AG09309 (cell line): ENCODE data around the gene CEP131.

Source experiments
- DNase-seq: peaks from one replicate; pipeline ENCODE4 v3.0.0-alpha.2; 2010; ENCODE audit warnings: low read depth
- H3K4me3 ChIP-seq: 2 replicates; pipeline ENCODE4 v1.5.1; 2011; ENCODE audit warnings: mild to moderate bottlenecking, low read depth, low read length, moderate library complexity; ENCODE audit not compliant: control insufficient read depth
- TF ChIP-seq, protein P1 (sequence below): IDR thresholded peaks from 2 replicates; pipeline ENCODE4 v1.5.1; 2011; ENCODE audit warnings: mild to moderate bottlenecking, low read depth, low read length, inconsistent platforms; ENCODE audit not compliant: insufficient read depth, control insufficient read depth; ENCODE audit errors: missing control alignments

Gene CEP131

DNA sequence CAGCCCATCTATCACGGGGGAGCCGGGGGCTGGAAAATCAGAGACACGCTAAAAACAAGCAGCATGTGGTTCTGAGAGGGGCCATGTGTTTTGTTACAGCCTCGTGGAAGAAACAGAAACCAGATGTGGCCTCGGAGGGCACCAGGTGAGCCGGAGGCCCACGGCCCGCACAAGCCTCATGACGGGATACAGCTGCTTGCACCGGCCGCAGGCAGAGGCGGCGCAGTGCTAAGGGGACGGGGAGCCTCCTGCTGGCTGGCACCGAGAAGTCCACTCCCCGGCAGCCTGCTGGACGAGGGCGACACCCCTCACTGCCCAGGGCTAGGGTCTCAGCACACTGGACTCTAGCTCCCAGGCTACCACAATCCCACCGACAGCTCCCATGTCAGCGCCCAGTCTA, 35.5 kb upstream of the CEP131 start:
- no peak overlapping the region for H3K4me3 ChIP-seq
- TF ChIP-seq, protein P1, sequence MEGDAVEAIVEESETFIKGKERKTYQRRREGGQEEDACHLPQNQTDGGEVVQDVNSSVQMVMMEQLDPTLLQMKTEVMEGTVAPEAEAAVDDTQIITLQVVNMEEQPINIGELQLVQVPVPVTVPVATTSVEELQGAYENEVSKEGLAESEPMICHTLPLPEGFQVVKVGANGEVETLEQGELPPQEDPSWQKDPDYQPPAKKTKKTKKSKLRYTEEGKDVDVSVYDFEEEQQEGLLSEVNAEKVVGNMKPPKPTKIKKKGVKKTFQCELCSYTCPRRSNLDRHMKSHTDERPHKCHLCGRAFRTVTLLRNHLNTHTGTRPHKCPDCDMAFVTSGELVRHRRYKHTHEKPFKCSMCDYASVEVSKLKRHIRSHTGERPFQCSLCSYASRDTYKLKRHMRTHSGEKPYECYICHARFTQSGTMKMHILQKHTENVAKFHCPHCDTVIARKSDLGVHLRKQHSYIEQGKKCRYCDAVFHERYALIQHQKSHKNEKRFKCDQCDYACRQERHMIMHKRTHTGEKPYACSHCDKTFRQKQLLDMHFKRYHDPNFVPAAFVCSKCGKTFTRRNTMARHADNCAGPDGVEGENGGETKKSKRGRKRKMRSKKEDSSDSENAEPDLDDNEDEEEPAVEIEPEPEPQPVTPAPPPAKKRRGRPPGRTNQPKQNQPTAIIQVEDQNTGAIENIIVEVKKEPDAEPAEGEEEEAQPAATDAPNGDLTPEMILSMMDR: no peak
- DNase-seq: no peak

DNA sequence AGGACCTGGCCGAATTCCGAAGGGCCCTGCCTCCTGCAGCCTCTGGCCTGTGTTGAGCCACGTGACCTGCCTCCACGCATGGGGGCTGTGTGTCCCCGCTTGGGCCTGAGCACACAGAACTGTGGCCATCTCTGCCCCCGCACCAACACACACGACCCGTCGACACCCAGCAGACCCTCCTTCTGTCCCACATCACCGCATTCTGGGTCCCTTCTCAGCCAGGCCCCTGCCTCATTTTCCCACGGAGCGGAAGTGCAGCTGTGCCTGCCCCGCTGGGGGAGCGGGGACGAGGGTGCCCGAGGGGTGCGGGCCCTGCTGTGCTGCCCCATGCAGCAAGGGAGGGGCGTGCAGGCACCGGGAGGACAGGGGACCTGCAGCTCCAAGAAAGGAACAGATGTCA, 34.8 kb upstream of the CEP131 start:
- no peak overlapping the region for H3K4me3 ChIP-seq
- TF ChIP-seq, protein P1: no peak
- no peak for DNase-seq

DNA sequence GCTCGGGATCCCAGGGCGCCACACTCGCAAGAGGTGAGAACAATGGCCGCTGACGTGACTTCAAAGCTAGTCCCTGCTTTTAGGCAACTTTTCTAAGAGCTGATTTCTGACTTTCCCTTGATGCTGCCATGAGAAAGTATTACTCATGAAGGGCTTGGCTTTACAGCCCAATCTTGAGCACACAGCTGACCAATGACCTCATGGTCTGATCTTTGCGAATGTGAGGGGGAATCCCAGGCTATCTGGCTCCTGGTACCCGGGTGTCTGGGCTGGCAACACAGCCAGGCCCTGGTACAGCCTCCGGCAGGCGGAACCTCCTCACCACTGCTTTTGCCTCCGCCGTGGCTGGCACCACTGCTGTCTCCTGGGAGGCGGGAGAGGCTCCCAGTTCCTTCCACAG, 33.9 kb upstream of the CEP131 start:
- DNase-seq: peak; percentile 11
- TF ChIP-seq, protein P1: no peak
- H3K4me3 ChIP-seq: no peak overlapping the region

DNA sequence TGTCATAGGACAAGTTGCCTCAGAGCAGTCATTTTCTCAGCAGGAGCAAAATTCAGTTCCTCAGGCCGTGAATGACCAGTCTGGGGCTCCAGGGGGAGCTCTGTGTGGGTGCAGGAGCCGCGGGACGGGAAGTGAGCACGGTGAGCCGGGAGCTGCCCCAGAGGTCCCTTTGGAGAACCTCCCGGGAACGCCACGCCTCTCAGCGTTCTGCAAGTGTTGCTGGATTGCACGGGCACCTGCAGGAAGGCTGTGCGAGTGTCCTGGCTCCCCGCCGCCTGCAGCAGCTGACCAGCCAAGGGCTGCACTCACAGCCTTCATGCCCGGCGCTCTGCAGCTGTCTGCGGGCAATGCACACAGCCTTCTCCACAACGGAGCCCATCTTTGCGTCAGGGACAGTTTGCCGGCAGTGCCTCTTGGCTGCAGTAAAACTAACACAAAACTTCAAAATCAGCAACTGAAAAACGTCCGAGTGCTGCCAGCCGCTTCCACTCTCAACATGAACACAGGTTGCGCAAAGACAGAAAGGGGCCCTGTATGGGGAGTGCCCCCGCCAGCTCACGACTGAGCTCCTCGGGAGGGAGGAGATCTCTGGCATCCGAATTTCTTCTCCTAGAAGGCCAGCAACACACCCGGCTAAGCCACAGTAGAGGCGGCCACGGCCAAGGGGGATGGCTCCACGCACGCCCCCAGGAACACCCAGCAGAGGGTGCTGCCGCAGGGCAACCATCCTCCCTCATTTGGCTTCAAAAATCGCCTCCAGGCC, 32.4 kb upstream of the CEP131 start:
- DNase-seq: no peak
- H3K4me3 ChIP-seq: no peak overlapping the region
- TF ChIP-seq, protein P1: peak; percentile 49

DNA sequence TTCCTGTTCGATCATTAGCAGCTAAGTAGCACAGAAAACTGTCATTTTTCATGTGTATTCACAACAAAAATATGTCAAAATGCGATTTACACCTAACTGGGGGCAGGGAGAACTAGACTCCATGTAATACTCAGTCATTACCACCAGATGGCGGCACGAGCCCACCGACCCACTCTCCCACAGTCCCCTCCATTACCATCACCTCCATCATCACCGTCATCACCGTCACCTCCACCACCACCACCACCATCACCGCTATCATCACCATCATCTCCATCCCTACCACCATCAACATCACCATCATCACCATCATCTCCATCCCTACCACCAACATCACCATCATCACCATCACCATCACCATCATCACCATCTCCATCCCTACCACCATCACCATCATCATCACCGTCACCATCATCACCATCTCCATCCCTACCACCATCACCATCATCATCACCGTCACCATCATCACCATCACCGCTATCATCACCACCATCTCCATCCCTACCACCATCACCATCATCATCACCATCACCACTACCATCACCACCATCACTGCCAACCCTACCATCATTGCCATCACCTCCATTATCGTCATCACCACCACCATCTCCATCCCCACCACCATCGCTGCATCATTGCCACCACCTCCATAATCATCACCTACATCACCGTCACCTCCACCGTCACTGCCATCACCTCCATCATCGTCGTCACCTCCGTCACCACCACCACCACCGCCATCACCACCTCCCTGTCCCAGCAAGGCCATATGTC, 30.8 kb upstream of the CEP131 start:
- DNase-seq: no peak
- H3K4me3 ChIP-seq: no peak overlapping the region
- TF ChIP-seq, protein P1: peak; percentile 70

DNA sequence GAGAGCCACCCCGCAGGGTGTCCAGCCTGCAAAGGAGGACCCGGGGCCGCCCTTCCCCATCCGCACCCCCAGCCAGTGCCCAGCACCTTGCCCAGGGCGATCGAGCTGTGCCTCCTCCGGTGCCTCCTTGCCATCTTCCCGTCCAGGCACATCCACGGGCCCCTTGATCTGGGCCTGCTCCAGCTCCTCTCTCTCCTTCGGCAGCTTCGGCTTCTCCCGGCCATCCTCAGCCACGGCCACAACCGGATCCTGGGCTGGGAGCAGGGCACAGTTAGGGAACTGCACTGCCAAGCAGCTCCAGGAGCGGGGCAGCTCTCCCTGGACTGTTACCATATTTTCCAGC, 30.2 kb upstream of the CEP131 start:
- TF ChIP-seq, protein P1: no peak
- H3K4me3 ChIP-seq: no peak overlapping the region
- DNase-seq: no peak
